Measurements from ENCODE around the gene WNT9A. TPM values are rescaled to one million over a fixed set of nuclear protein-coding genes. Genes with fewer than 3 reads are reported as not detected.

Gene WNT9A
- total RNA-seq, 4 donors from 2014 or later, result 0.72 to 2.5 (median 1.2) TPM

- 81 to 88% methylated on average over 14 of the region's 18 CpGs for WGBS, 2 donors
- no peak overlapping the region for H3K4me3 ChIP-seq (ENCODE audit: low read depth, poor library complexity, severe bottlenecking)
- TF ChIP-seq, protein P1, sequence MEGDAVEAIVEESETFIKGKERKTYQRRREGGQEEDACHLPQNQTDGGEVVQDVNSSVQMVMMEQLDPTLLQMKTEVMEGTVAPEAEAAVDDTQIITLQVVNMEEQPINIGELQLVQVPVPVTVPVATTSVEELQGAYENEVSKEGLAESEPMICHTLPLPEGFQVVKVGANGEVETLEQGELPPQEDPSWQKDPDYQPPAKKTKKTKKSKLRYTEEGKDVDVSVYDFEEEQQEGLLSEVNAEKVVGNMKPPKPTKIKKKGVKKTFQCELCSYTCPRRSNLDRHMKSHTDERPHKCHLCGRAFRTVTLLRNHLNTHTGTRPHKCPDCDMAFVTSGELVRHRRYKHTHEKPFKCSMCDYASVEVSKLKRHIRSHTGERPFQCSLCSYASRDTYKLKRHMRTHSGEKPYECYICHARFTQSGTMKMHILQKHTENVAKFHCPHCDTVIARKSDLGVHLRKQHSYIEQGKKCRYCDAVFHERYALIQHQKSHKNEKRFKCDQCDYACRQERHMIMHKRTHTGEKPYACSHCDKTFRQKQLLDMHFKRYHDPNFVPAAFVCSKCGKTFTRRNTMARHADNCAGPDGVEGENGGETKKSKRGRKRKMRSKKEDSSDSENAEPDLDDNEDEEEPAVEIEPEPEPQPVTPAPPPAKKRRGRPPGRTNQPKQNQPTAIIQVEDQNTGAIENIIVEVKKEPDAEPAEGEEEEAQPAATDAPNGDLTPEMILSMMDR (IDR thresholded peaks at IDR 0.05), result no peak
- no peak for TF ChIP-seq POLR2A (IDR thresholded peaks at IDR 0.05)
- peak in 1 of 2 donors; percentile 80 for DNase-seq (ENCODE audit: low spot score in 2 of 2)
- intact Hi-C loops (cut with DNase I; ENCODE audit: low total_unique reads), result no loop called here
Measured at GRCh38 chr1:227899820-227900449, 47.8 kb downstream of the WNT9A start.

- peak in 1 of 2 donors; percentile 61 for DNase-seq (ENCODE audit: low spot score in 2 of 2)
- intact Hi-C loops (cut with DNase I; ENCODE audit: low total_unique reads), result no loop called here
- H3K4me3 ChIP-seq (ENCODE audit: low read depth, poor library complexity, severe bottlenecking), result no peak overlapping the region
- TF ChIP-seq POLR2A (IDR thresholded peaks at IDR 0.05), result no peak
- TF ChIP-seq, protein P1 (IDR thresholded peaks at IDR 0.05), result no peak
- 67 to 84% methylated on average over 11 to 12 of the region's 12 CpGs for WGBS, 2 donors
Measured at GRCh38 chr1:227899141-227899819, 48.5 kb downstream of the WNT9A start.

GRCh38 chr1:227898502-227899140 is 49.1 kb downstream of the WNT9A start:
- peak in 1 of 2 donors; percentile 81 for DNase-seq (ENCODE audit: low spot score in 2 of 2)
- TF ChIP-seq, protein P1 (IDR thresholded peaks at IDR 0.05), result no peak
- TF ChIP-seq POLR2A (IDR thresholded peaks at IDR 0.05), result no peak
- intact Hi-C loops (cut with DNase I; ENCODE audit: low total_unique reads), result no loop called here
- WGBS, 2 donors, result 72 to 78% methylated on average over 10 to 11 of the region's 12 CpGs
- H3K4me3 ChIP-seq (ENCODE audit: low read depth, poor library complexity, severe bottlenecking), result no peak overlapping the region

GRCh38 chr1:227897704-227898438 is 49.9 kb downstream of the WNT9A start:
- WGBS, 2 donors, result 86 to 91% methylated on average over 6 of the region's 6 CpGs
- no peak overlapping the region for H3K4me3 ChIP-seq (ENCODE audit: low read depth, poor library complexity, severe bottlenecking)
- DNase-seq (ENCODE audit: low spot score in 2 of 2), result peak in 1 of 2 donors; percentile 53
- intact Hi-C loops (cut with DNase I; ENCODE audit: low total_unique reads), result no loop called here
- TF ChIP-seq, protein P1 (IDR thresholded peaks at IDR 0.05), result no peak
- TF ChIP-seq POLR2A (IDR thresholded peaks at IDR 0.05), result no peak

DNA sequence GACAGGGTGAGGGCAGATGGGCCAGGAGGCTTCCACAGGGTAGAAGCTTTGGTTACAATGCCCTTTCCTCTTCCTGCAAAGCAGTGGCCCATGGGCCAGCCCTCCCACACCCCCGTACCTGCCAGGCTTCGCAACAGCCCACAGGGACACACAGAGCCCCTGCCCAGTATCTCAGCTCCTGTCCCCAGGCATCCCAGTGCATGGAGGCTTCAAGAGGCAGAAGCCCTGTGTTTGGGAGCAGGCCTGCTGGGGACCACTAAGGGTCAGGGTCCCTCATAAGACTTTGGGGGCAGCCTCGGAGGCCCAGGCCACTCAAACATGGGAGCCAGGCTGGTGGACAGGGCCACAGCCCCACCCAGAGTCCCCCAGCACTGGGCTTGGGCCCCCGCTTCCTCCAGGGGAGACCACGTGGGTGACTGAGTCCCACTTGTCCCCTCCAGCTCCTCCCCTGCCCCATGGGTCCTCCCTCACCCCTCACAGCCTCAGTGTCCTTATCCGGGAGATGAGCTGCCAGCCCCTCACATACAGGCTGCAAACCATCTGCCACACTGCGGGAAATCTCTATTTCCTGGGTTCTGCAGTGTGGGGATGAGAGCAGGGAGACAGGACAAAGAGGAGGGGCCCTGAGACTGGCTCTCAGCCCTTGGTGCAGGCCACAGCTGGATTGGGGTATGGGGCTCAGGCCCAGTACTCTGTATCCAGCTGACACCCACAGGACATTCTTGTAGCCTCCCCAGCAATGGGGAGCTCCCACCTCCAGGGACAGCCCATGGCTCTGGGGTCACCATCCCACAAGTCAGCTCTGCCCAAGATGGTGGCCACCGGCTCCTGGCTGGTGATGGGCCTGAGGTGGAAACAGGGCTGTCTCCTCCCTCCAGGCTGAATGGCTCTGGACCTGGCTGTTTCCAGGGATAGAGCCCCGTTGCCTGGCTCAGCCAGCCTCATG is 50.7 kb downstream of the WNT9A start:
- TF ChIP-seq, protein P1 (IDR thresholded peaks at IDR 0.05), result no peak
- no peak for TF ChIP-seq POLR2A (IDR thresholded peaks at IDR 0.05)
- no peak overlapping the region for H3K4me3 ChIP-seq (ENCODE audit: low read depth, poor library complexity, severe bottlenecking)
- DNase-seq (ENCODE audit: low spot score in 2 of 2), result peak in 1 of 2 donors; percentile 70
- 96 to 99% methylated on average over 6 to 8 of the region's 9 CpGs for WGBS, 2 donors
- intact Hi-C loops (cut with DNase I; ENCODE audit: low total_unique reads), result no loop called here

All from lower leg skin (tissue), 4 donors.